HG02623 (cell line): ENCODE data around the gene ARID3A.
"Not testable (repeated sequence)": the region's sequence is repeated elsewhere in the genome, so short reads cannot be mapped to it uniquely, and the experiment has no call there.

Source experiments
- ATAC-seq: cut with Tn5 transposase; IDR thresholded peaks from one replicate; pipeline ENCODE4 v1.9.1; 2021; ENCODE audit warnings: moderate library complexity; ENCODE audit not compliant: unreplicated experiment

The ARID3A gene, protein sequence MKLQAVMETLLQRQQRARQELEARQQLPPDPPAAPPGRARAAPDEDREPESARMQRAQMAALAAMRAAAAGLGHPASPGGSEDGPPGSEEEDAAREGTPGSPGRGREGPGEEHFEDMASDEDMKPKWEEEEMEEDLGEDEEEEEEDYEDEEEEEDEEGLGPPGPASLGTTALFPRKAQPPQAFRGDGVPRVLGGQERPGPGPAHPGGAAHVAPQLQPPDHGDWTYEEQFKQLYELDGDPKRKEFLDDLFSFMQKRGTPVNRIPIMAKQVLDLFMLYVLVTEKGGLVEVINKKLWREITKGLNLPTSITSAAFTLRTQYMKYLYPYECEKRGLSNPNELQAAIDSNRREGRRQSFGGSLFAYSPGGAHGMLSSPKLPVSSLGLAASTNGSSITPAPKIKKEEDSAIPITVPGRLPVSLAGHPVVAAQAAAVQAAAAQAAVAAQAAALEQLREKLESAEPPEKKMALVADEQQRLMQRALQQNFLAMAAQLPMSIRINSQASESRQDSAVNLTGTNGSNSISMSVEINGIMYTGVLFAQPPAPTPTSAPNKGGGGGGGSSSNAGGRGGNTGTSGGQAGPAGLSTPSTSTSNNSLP

DNA sequence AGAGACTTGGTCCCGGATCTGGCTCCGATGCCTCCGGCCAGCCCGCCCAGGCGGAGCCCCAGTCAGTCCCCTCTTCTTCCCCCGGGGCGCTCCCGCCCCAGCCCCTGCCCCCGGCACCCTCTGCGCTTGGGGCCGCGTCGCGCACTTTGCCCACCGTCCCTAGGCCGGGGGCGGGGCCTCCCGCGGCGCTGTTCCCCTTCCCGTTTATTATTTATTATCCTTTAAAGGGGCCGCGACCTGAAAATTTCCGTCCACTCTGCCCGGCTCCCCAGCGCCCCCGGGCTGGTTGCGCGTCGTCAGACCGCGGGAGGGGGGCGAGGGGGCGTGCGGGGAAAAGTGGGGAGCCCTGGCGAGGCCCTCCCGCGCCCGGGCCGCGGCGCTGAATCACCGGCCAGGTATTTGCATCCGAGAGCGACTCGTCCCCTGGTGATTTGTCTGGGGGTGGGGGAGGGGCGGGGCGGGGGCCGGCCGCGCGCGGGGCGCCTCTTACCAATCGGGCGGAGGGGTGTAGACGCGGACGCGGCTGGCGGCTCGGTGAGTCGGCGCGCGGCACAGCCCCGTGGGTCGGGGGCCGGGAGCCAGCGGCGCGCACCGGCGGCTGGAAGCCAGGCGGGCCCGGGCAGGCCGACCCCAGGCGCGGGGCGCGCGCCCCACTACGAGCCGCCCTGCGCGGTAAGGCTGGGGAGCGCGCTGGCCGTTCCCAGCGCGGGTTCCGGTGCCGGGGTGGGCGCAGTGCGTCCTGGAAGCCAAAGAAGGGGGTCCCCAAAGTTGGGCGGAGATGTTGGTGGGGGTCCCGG is at the start of gene ARID3A:
Gene ARID3A, plus strand, starts transcription at position 510 of the 797 bp plus-strand sequence. CDS start 3,494 bp downstream, outside the sequence.
- peak; percentile 45 for ATAC-seq

DNA sequence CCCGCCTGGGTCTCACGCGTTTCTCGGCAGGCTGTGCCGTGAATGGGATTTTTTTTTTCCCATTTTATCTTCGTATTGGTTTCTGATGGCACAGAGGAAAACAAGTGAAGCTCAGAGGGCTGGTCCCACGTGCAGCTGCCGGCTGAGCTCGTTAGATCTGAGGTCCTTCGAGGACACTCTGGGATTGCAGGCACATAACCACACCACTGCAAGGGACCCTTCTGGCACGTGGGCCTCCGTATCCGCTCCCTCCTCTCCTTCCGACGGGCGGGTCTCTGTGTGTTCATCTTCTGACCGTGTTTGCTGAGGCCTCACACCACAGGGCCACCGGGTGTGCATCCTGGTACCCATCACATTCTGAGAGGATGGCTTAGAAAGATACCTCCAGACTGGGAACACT is 49.7 kb upstream of the ARID3A start:
- no peak for ATAC-seq

- ATAC-seq = no peak
Observed at GRCh38 chr19:876780-877314, 49.0 kb upstream of the ARID3A start.

- not testable (repeated sequence) for ATAC-seq
Observed at GRCh38 chr19:877992-878660, 47.7 kb upstream of the ARID3A start.

DNA sequence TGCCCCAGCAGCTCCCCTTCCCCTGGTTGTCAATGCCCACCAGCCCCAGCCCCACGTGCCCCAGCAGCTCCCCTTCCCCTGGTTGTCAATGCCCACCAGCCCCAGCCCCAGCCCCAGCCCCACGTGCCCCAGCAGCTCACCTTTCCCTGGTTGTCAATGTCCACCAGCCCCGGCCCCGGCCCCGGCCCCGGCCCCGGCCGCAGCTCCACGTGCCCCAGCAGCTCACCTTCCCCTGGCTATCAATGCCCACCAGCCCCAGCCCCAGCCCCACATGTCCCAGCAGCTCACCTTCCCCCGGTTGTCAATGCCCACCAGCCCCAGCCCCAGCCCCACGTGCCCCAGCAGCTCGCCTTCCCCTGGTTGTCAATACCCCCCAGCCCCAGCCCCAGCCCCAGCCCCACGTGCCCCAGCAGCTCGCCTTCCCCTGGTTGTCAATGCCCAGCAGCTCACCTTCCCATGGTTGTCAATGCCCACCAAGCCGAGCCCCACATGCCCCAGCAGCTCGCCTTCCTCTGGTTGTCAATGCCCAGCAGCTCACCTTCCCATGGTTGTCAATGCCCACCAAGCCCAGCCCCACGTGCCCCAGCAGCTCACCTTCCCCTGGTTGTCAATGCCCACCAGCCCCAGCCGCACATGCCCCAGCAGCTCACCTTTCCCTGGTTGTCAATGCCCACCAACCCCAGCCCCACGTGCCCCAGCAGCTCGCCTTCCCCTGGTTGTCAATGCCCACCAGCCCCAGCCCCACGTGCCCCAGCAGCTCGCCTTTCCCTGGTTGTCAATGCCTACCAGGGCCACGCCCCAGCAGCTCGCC is 46.9 kb upstream of the ARID3A start:
- ATAC-seq = not testable (repeated sequence)

- ATAC-seq = no peak
Observed at GRCh38 chr19:879711-880438, 46.0 kb upstream of the ARID3A start.

- ATAC-seq = no peak
Observed at GRCh38 chr19:881385-882071, 44.3 kb upstream of the ARID3A start.

DNA sequence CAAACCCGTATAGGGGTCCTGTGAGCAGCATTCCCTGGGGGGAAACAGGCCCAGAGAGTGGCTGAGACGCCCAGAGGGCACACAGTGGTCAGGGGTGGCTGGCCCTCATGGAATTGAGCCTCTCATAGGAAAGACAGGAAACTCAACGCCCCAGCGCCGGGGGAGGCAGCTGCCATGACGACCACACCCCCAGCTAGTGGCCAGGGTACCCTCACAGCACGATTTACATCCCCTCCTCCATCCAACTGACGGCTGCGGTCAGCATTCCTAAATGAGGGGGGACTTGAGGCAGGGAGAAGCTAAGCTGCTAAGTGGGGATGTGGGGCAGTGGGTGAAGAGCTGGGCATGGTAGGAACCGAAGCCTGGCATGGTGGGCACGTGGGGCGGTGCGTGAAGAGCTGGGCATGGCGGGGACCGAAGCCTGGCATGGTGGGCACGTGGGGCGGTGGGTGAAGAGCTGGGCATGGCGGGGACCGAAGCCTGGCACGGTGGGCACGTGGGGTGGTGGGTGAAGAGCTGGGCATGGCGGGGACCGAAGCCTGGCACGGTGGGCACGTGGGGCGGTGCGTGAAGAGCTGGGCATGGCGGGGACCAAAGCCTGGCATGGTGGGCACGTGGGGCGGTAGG is 42.9 kb upstream of the ARID3A start:
- ATAC-seq = no peak

GRCh38 chr19:883661-884211 is 42.1 kb upstream of the ARID3A start:
- no peak for ATAC-seq

- no peak for ATAC-seq
Observed at GRCh38 chr19:884420-885211, 41.2 kb upstream of the ARID3A start.

DNA sequence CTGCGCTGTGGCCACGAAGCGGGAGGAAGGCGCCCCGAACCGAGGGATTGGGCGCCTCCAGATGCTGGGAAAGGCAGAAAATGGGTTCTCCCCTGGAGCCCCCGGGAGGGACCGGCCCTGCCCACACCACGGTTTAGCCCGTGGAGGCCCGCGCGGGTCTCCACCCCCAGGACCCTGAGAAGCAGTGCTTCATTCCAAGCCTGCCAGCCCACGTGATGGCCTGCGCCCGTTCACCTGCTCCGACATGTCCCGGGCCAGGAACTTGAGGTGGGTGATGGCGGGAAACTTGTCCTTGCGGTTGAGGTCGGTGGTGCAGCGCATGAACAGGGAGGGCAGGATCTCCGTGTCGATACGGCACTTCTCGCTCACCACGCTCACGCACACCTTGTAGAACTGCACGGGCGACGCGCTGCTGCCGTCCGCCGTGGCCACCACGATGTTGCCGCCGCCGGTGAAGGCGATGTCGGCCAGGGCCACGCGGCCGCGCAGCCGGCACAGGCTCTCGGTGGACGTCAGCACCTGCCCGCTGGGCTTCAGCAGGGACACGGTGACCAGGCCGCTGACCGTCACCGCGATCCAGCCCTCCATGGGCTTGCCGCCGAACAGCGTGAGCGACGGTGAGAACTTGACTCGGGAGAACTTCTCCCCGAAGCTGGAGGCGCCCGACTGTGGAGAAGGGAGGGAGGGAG is 40.2 kb upstream of the ARID3A start:
- ATAC-seq = no peak

DNA sequence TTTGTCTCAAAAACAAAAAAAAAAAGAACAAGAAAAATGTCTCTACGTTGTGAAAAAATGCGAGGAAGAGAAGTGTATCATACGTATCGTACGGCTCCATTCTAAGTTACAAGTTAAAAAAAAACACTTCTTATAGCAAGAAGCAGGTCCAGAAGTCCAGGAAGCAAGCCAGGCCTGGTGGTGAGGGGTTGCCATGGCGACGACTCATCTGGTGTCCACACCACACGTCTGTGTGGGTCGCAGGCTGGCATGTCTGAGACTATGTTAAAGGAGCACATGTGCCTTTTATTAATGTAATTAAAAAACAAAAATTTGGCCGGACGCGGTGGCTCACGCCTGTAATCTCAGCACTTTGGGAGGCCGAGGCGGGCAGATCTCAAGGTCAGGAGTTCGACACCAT is 38.8 kb upstream of the ARID3A start:
- ATAC-seq = no peak

GRCh38 chr19:887599-887998 is 38.2 kb upstream of the ARID3A start:
- ATAC-seq = no peak

DNA sequence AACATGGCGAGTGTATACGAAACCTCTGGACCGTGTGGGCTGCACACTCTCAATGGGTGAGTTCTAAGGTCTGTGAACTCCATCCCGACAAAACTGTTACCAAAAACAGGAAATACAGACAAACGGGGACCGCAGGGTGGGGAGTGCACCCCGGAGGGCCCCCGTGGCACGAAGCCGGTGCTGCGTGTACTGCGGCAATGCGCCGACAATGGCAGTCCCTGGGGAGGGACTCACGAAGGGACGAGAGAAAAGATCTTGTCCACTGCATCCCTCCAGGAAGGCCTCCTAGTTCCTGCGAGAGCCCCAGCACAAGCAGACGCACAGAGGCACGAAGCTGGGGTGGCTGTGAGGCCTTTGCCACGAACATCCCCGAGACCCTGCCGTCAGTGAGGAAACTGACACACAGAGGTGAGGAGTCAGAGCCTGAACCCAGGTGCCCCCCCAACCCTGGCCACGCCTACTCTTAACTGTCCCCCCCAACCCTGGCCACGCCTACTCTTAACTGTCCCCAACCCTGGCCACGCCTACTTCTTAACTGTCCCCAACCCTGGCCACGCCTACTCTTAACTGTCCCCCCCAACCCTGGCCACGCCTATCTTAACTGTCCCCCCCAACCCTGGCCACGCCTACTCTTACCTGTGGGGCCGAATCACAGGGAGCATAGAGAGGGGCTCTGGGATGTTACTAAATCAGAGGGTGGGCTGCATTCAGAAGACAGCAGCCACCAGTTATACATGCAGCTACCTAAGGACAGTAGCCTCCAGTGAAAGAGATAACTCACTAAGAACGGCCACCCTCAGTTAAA is 37.1 kb upstream of the ARID3A start:
- ATAC-seq = no peak

- no peak for ATAC-seq
Observed at GRCh38 chr19:889662-890295, 36.1 kb upstream of the ARID3A start.
